SH-SY5Y (cell line): ENCODE results near the gene HLA-C.

Experiments
- GATA2 ChIP-seq: IDR thresholded peaks from 2 replicates; pipeline ENCODE4 v1.6.1; 2011; ENCODE audit warnings: mild to moderate bottlenecking, low read depth, low read length
- GATA3 ChIP-seq: IDR thresholded peaks from 2 replicates; pipeline ENCODE4 v1.6.1; 2011; ENCODE audit warnings: low read depth, mild to moderate bottlenecking, low read length, moderate library complexity

Gene HLA-C

DNA sequence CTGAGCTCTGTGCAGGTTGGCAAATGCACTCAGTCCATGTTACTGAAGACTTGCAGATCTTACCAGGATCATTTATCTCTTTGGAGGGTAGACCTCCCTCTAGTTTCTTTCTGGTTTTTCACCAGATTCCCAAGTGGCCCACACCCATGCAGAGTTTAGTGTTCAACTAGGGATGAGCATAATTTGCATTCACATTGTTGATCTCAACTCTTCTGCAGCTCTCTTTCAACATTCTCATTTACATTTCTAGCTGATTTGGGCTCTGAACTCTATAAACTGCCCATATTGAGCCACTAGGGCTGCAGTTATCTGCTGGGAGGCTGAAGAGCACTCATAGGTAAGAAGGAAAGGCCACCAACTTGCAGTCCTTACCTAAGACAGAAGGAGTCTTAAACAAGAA, 17.9 kb upstream of the HLA-C start:
- no peak for TF ChIP-seq GATA2
- TF ChIP-seq GATA3: no peak

DNA sequence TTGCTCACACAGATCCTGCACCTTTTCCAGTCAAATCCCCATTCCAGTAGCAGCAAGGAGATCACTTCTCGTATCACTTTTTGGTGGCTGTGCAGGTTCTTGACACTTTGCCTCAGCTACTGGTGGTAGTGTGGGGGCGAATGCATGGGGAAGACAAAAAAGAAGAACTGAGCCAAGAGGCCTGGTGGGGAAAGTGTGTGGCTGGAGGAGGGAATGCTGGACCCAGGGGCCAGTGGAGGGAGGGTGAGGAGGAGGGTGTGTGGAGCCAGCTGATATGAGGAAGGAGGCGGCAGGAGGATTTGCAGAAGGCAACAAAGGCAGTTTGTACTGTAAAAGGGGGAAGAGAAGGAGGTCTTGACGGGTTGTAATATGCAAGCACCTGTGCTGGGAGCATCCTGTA, 15.7 kb upstream of the HLA-C start:
- TF ChIP-seq GATA2: no peak
- TF ChIP-seq GATA3: no peak

DNA sequence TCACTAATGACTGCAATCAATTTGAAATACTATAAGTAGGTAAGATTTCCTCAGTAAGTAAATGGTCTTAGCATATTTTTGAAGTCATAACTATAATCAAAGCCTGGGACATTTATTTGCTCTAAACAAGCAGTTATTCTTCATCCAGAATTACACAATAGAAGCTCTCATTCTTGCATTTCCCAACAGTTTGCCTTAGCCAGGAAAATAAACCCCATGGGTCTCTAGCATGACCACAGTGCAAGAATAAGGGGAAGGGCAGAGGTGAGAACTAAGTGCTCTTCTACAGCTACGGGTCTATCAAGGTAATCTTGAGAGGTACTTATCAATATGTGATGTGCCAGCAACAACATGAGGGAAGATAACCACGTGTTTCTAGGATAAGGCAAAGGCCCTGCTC, 14.1 kb upstream of the HLA-C start:
- TF ChIP-seq GATA2 (no peak), GATA3 (no peak)

- TF ChIP-seq GATA3 (no peak), GATA2 (no peak)
These were observed 13.6 kb upstream of the HLA-C start for GRCh38 chr6:31285486-31285885.

DNA sequence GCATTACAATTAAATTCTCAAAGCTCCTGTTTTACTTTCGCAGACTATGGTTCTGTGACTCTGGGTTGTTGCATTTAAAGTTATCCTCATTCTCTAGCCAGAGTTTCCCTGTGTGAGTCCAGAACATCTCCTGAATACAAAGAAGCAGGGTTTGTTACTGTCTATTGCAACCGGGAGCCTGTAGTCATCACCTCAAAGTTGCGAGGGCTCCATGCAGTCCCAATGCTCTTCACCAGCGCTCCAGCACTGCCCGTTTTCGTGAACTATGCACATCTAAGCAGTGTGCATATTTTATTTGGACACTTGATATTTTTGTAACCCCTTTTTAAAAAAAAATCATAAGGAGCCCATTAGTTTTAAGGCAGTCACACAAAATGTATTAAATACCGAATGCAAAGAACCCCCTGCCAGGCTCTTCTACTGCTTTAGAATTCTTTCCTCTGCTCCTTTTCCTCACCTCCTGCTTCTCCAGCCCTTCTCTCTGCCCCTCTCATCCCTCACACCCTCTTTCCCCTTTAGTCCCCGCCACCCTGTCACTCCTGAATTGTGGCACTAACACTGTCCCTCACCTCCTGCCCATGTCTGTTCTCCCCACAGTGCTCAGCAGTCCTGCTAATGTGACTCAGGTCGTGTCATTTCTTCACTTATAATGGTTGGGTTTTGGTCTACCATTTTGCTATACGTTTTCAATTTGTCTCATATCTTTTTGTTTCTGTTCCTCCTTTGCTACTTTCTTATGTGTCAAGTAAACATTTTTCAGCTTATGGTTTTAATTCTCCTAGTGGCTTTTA, 1.1 kb upstream of the HLA-C start:
- TF ChIP-seq GATA2: no peak
- TF ChIP-seq GATA3: no peak

DNA sequence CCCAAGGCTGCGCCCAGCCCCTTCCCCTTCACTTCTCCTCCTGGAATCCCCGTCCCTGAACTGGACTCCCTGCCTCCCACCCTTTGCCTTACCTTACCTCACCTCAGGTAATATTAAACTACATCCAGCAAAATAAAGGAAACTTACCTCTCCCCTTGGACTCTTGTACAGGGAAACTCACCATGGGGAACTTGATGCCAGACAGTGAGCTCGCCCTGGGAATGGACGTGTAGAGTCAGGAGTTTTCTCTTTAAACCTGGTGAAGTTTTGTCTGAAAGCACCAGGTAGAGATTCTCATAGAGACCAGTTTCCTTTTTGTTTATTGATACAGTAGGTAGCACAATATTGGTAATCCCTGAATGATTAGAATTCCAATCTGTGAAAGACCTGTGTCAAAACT, 544 bp upstream of the HLA-C start:
- TF ChIP-seq GATA2: no peak
- TF ChIP-seq GATA3: no peak

DNA sequence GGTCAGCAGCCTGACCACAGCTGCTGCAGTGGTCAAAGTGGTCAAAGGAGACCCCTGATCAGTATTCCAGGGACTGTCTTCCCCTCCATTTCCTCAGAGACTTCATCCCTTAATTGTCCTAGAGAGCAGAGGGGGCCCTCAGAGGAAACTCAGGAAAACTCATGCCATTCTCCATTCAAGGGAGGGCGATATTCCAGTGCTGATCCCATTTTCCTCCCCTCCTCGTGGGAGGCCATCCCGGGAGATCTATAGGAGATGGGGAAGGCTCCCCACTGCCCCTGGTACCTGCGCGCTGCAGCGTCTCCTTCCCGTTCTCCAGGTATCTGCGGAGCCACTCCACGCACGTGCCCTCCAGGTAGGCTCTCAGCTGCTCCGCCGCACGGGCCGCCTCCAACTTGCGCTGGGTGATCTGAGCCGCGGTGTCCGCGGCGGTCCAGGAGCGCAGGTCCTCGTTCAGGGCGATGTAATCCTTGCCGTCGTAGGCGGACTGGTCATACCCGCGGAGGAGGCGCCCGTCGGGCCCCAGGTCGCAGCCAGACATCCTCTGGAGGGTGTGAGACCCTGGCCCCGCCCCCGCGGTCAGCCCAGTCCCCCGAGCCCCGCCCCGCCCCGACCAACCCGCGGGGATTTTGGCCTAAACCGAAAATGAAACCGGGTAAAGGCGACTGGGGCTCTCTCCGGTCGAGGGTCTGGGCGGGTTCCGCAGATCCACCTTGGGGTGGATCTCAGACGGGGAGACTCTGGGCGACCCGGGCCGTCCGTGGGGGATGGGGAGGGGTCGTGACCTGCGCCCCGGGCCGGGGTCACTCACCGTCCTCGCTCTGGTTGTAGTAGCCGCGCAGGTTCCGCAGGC, 878 bp downstream of the HLA-C start:
- TF ChIP-seq GATA3 (no peak), GATA2 (no peak)

- TF ChIP-seq GATA3: no peak
- TF ChIP-seq GATA2: no peak
These were observed 3.1 kb downstream of the HLA-C start for GRCh38 chr6:31268836-31269235.

DNA sequence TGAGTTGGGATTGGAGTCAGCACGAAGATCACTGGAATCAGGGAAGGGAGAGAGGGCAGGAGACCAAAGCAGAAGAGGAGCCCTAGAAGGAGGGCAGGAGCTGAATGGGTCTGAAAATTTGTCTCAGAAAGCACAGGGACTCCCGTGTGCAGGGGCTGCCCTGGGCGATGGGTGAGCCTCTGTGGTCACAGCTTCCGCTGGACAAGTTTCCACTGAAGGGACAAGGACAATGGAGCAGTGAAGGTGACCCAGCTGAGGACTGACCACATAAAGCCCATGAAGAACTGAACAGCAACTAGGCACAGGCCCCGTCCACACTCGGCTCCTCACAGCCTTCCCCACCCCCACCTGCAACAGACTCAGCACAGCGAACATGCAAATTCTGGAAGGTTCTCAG, 3.5 kb downstream of the HLA-C start:
- no peak for TF ChIP-seq GATA2

- no peak for TF ChIP-seq GATA2
- no peak for TF ChIP-seq GATA3
These were observed 4.1 kb downstream of the HLA-C start for GRCh38 chr6:31267651-31268368.

- TF ChIP-seq GATA2 (no peak), GATA3 (no peak)
These were observed 5.1 kb downstream of the HLA-C start for GRCh38 chr6:31266567-31267360.

- no peak for TF ChIP-seq GATA3
- TF ChIP-seq GATA2: no peak
These were observed 6.0 kb downstream of the HLA-C start for GRCh38 chr6:31265926-31266325.

DNA sequence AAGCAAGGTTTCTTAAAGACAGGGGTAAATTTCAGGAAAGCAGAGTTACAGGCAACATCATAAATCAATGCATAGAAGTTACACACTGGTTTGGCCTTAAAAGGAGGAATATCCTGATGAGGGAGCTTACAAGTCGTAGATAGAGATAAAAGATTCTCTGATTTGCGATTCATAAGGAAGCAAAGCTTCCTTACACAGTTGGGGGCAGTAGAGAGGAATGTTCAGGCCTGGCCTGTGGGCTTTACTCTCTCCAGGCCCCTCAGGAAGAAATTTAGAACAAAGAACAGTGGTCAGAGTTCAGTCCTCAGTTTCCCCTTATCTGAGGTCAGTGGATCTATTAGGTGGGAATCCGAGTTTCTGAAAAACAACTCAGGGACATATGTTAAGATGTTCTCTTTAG, 19.3 kb downstream of the HLA-C start:
- TF ChIP-seq GATA2 (no peak), GATA3 (no peak)

DNA sequence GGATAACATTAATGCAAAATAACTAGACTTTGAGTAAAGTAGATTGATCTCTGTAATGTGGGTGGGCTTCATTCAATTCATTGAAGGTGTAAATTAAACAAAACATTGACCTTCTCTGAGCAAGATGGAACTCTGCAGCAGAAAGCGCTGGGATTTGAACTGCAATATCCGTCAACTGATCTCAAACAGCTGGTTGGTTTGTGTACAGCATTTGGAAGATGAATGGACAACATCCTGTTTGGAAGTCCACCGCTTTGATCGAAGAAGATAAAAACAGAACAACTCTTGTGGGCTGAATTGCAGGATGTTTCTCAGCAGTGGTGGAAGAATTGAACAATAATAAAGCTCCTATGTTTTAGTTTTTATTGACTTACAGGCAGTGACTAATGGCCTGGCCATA, 20.6 kb downstream of the HLA-C start:
- TF ChIP-seq GATA3: no peak
- TF ChIP-seq GATA2: no peak
